Measurements from ENCODE around the gene CEP55. TPM values are rescaled to one million over a fixed set of nuclear protein-coding genes. Genes with fewer than 3 reads are reported as not detected.
A peak's percentile ranks its signal among the peaks of the same experiment; 100 is the strongest.

Gene CEP55
- total and polyA plus RNA-seq, 3 experiments from 2014 or later = 0.97 to 44.4 (median 41.2) TPM

GRCh38 chr10:93473804-93474472 is 22.5 kb upstream of the CEP55 start:
- no peaks in the 10 kb centered on the region for H3K9me3 Mint-ChIP-seq
- DNase-seq = no peak
- H3K36me3 ChIP-seq (ENCODE audit: insufficient read depth, low read length) = no peaks in the 10 kb centered on the region
- ChIA-PET CTCF (interaction anchor here (1.0 to 3.8 kb wide), 3 partner anchors 8 to 97 kb away, joined by 3 to 18 read pairs (median 12); partner anchors contain the start of gene MYOF), POLR2A (no interaction called here)
- no peaks in the 10 kb centered on the region for H3K4me1 ChIP-seq (ENCODE audit: insufficient read depth, low read length)
- H3K27me3 Mint-ChIP-seq = peaks cover 0 to 5% of the 10 kb centered on the region in 2 donors
- no peaks in the 10 kb centered on the region for H3K4me1 Mint-ChIP-seq
- H3K4me3 ChIP-seq (ENCODE audit: low read length) = no peak overlapping the region
- no peak overlapping the region for H3K27ac Mint-ChIP-seq
- H3K4me3 Mint-ChIP-seq = no peak overlapping the region
- no peaks in the 10 kb centered on the region for H3K9me3 ChIP-seq (ENCODE audit: low read length)
- H3K27ac ChIP-seq (ENCODE audit: low read depth, low read length) = no peak overlapping the region
- H3K27me3 ChIP-seq (ENCODE audit: insufficient read depth, low read length, poor library complexity, severe bottlenecking) = no peaks in the 10 kb centered on the region
- no peaks in the 10 kb centered on the region for H3K36me3 Mint-ChIP-seq

- Mint-ChIP-seq H3K36me3 (no peaks in the 10 kb centered on the region), H3K9me3 (no peaks in the 10 kb centered on the region), H3K27me3 (peaks cover 0 to 5% of the 10 kb centered on the region in 2 donors), H3K4me1 (no peaks in the 10 kb centered on the region), H3K27ac (no peak overlapping the region), H3K4me3 (no peak overlapping the region)
- H3K4me1 ChIP-seq (ENCODE audit: insufficient read depth, low read length) = no peaks in the 10 kb centered on the region
- no peak overlapping the region for H3K27ac ChIP-seq (ENCODE audit: low read depth, low read length)
- POLR2A ChIA-PET = no interaction called here
- CTCF ChIA-PET = interaction anchor here (1.7 to 3.8 kb wide), 2 partner anchors 20 to 98 kb away, joined by 5 to 18 read pairs; no protein-coding TSS in a partner anchor
- H3K4me3 ChIP-seq (ENCODE audit: low read length) = no peak overlapping the region
- DNase-seq = no peak
- H3K27me3 ChIP-seq (ENCODE audit: insufficient read depth, low read length, poor library complexity, severe bottlenecking) = no peaks in the 10 kb centered on the region
- H3K9me3 ChIP-seq (ENCODE audit: low read length) = no peaks in the 10 kb centered on the region
- H3K36me3 ChIP-seq (ENCODE audit: insufficient read depth, low read length) = no peaks in the 10 kb centered on the region
These were observed 21.2 kb upstream of the CEP55 start for GRCh38 chr10:93475227-93475626.

GRCh38 chr10:93475871-93476270 is 20.5 kb upstream of the CEP55 start:
- H3K27me3 Mint-ChIP-seq = peaks cover 4 to 6% of the 10 kb centered on the region in 2 donors
- POLR2A ChIA-PET = interaction anchor here (0.7 kb wide), 1 partner anchor 99 kb away, joined by 12 read pairs; no protein-coding TSS in a partner anchor

GRCh38 chr10:93476756-93477155 is 19.7 kb upstream of the CEP55 start:
- H3K36me3 Mint-ChIP-seq = no peaks in the 10 kb centered on the region
- no peaks in the 10 kb centered on the region for H3K9me3 Mint-ChIP-seq
- no peak overlapping the region for H3K4me3 Mint-ChIP-seq
- no peak overlapping the region for H3K4me3 ChIP-seq (ENCODE audit: low read length)
- H3K9me3 ChIP-seq (ENCODE audit: low read length) = no peaks in the 10 kb centered on the region
- H3K4me1 ChIP-seq (ENCODE audit: insufficient read depth, low read length) = peaks cover under 1% of the 10 kb centered on the region
- peaks cover 8 to 15% of the 10 kb centered on the region in 2 donors for H3K27me3 Mint-ChIP-seq
- peaks cover 0 to 2% (median 2%) of the 10 kb centered on the region in 3 donors for H3K4me1 Mint-ChIP-seq
- DNase-seq = no peak
- H3K27me3 ChIP-seq (ENCODE audit: insufficient read depth, low read length, poor library complexity, severe bottlenecking) = peaks cover 5% of the 10 kb centered on the region
- no peak overlapping the region for H3K27ac ChIP-seq (ENCODE audit: low read depth, low read length)
- CTCF ChIA-PET = interaction anchor here (0.9 to 3.8 kb wide), 3 partner anchors 97 to 104 kb away, joined by 3 to 18 read pairs (median 4); no protein-coding TSS in a partner anchor
- no peak overlapping the region for H3K27ac Mint-ChIP-seq
- POLR2A ChIA-PET = interaction anchor here (0.7 kb wide), 1 partner anchor 100 kb away, joined by 12 read pairs; no protein-coding TSS in a partner anchor
- no peaks in the 10 kb centered on the region for H3K36me3 ChIP-seq (ENCODE audit: insufficient read depth, low read length)

More at GRCh38 chr10:93475871-93476270, 20.5 kb upstream of the CEP55 start:
- H3K27ac ChIP-seq (ENCODE audit: low read depth, low read length) = no peak overlapping the region
- H3K36me3 ChIP-seq (ENCODE audit: insufficient read depth, low read length) = no peaks in the 10 kb centered on the region
- H3K4me1 Mint-ChIP-seq = no peaks in the 10 kb centered on the region
- no peaks in the 10 kb centered on the region for H3K4me1 ChIP-seq (ENCODE audit: insufficient read depth, low read length)
- H3K36me3 Mint-ChIP-seq = no peaks in the 10 kb centered on the region
- no peak for DNase-seq
- no peak overlapping the region for H3K4me3 ChIP-seq (ENCODE audit: low read length)
- no peak overlapping the region for H3K27ac Mint-ChIP-seq
- H3K9me3 ChIP-seq (ENCODE audit: low read length) = no peaks in the 10 kb centered on the region
- no peaks in the 10 kb centered on the region for H3K9me3 Mint-ChIP-seq
- CTCF ChIA-PET = interaction anchor here (0.9 to 3.8 kb wide), 4 partner anchors 21 to 103 kb away, joined by 3 to 18 read pairs (median 4); no protein-coding TSS in a partner anchor
- no peak overlapping the region for H3K4me3 Mint-ChIP-seq
- H3K27me3 ChIP-seq (ENCODE audit: insufficient read depth, low read length, poor library complexity, severe bottlenecking) = peaks cover 3% of the 10 kb centered on the region

- CTCF ChIA-PET = interaction anchor here (6.8 kb wide), 1 partner anchor 102 kb away, joined by 220 read pairs; no protein-coding TSS in a partner anchor
- Mint-ChIP-seq H3K9me3 (no peaks in the 10 kb centered on the region), H3K27me3 (peaks cover 10 to 30% of the 10 kb centered on the region in 2 donors), H3K27ac (no peak overlapping the region), H3K36me3 (no peaks in the 10 kb centered on the region), H3K4me1 (peaks cover 7 to 12% (median 11%) of the 10 kb centered on the region in 3 donors), H3K4me3 (no peak overlapping the region)
- POLR2A ChIA-PET = no interaction called here
- Histone ChIP-seq H3K4me1 (ENCODE audit: insufficient read depth, low read length) (peaks cover 6% of the 10 kb centered on the region), H3K27ac (ENCODE audit: low read depth, low read length) (no peak overlapping the region), H3K9me3 (ENCODE audit: low read length) (no peaks in the 10 kb centered on the region), H3K4me3 (ENCODE audit: low read length) (no peak overlapping the region), H3K36me3 (ENCODE audit: insufficient read depth, low read length) (no peaks in the 10 kb centered on the region), H3K27me3 (ENCODE audit: insufficient read depth, low read length, poor library complexity, severe bottlenecking) (peaks cover 10% of the 10 kb centered on the region)
- no peak for DNase-seq
These were observed 17.5 kb upstream of the CEP55 start for GRCh38 chr10:93478873-93479272.

- CTCF ChIA-PET = interaction anchor here (0.6 to 6.8 kb wide), 23 partner anchors 9 to 129 kb away, joined by 3 to 220 read pairs (median 9); partner anchors contain the start of gene CEP55
These were observed 14.7 kb upstream of the CEP55 start for GRCh38 chr10:93481637-93482144.

GRCh38 chr10:93482145-93482834 is 14.1 kb upstream of the CEP55 start, which contains the start of gene MYOF:
Gene MYOF, minus strand, starts transcription at chr10:93482334. Its CDS starts 140 bp downstream, at chr10:93482194.
- Histone ChIP-seq H3K27ac (ENCODE audit: low read depth, low read length) (no peak within 1 kb of the TSS), H3K9me3 (ENCODE audit: low read length) (no peaks in the 10 kb centered on the region), H3K36me3 (ENCODE audit: insufficient read depth, low read length) (no peaks in the 10 kb centered on the region), H3K4me1 (ENCODE audit: insufficient read depth, low read length) (peaks cover 6% of the 10 kb centered on the region), H3K4me3 (ENCODE audit: low read length) (peak within 1 kb of the TSS; percentile 42), H3K27me3 (ENCODE audit: insufficient read depth, low read length, poor library complexity, severe bottlenecking) (peaks cover 10% of the 10 kb centered on the region)
- DNase-seq = peak in 4 of 5 donors; percentile 15 to 58 (median 48)
- ChIA-PET CTCF (interaction anchor here (0.8 to 6.8 kb wide), 26 partner anchors 9 to 129 kb away, joined by 3 to 220 read pairs (median 8); partner anchors contain the start of gene CEP55), POLR2A (interaction anchor here (1.0 to 1.7 kb wide), 2 partner anchors 102 to 106 kb away, joined by 3 to 5 read pairs; no protein-coding TSS in a partner anchor)
- Mint-ChIP-seq H3K9me3 (no peaks in the 10 kb centered on the region), H3K36me3 (no peaks in the 10 kb centered on the region), H3K4me1 (peaks cover 7 to 12% (median 11%) of the 10 kb centered on the region in 3 donors), H3K4me3 (peak within 1 kb of the TSS; percentile 78 to 90 (median 84)), H3K27me3 (peaks cover 21 to 38% of the 10 kb centered on the region in 2 donors), H3K27ac (peak within 1 kb of the TSS in 3 of 8 donors; percentile 2 to 8 (median 8))

More at GRCh38 chr10:93481637-93482144, 14.7 kb upstream of the CEP55 start:
- Mint-ChIP-seq H3K27me3 (peaks cover 21 to 41% of the 10 kb centered on the region in 2 donors), H3K4me3 (peak overlapping the region; percentile 78 to 90 (median 84)), H3K4me1 (peaks cover 7 to 12% (median 11%) of the 10 kb centered on the region in 3 donors), H3K27ac (no peak overlapping the region), H3K36me3 (no peaks in the 10 kb centered on the region), H3K9me3 (no peaks in the 10 kb centered on the region)
- Histone ChIP-seq H3K4me3 (ENCODE audit: low read length) (no peak overlapping the region), H3K9me3 (ENCODE audit: low read length) (no peaks in the 10 kb centered on the region), H3K36me3 (ENCODE audit: insufficient read depth, low read length) (no peaks in the 10 kb centered on the region), H3K27me3 (ENCODE audit: insufficient read depth, low read length, poor library complexity, severe bottlenecking) (peaks cover 10% of the 10 kb centered on the region), H3K4me1 (ENCODE audit: insufficient read depth, low read length) (peaks cover 6% of the 10 kb centered on the region), H3K27ac (ENCODE audit: low read depth, low read length) (no peak overlapping the region)
- no peak for DNase-seq
- POLR2A ChIA-PET = interaction anchor here (1.7 kb wide), 1 partner anchor 105 kb away, joined by 5 read pairs; no protein-coding TSS in a partner anchor

Measured in CD8-positive, alpha-beta memory T cell (primary cell).